HUES48 (cell line): ENCODE measurements around the gene BMF.

Experiments
- H3K27ac ChIP-seq: one replicate; pipeline ENCODE4 v1.7.0; 2013; ENCODE audit warnings: low read depth, low read length, inconsistent platforms
- H3K27me3 ChIP-seq: 2 replicates; pipeline ENCODE4 v1.6.1; 2013; ENCODE audit warnings: mild to moderate bottlenecking, low read length; ENCODE audit not compliant: control insufficient read depth, insufficient read depth
- H3K36me3 ChIP-seq: 2 replicates; pipeline ENCODE4 v1.6.1; 2013; ENCODE audit warnings: low read length; ENCODE audit not compliant: control insufficient read depth, insufficient read depth
- H3K4me1 ChIP-seq: 2 replicates; pipeline ENCODE4 v1.6.1; 2013; ENCODE audit warnings: mild to moderate bottlenecking, low read length; ENCODE audit not compliant: control insufficient read depth, insufficient read depth
- H3K4me3 ChIP-seq: 2 replicates; pipeline ENCODE4 v1.5.1; 2013; ENCODE audit warnings: mild to moderate bottlenecking, low read depth, low read length
- H3K9ac ChIP-seq: 2 replicates; pipeline ENCODE4 v1.6.1; 2013; ENCODE audit warnings: mild to moderate bottlenecking, low read depth, low read length, moderate library complexity
- H3K9me3 ChIP-seq: 2 replicates; pipeline ENCODE4 v1.6.1; 2013; ENCODE audit warnings: low read length; ENCODE audit not compliant: control insufficient read depth, insufficient read depth

BMF gene

GRCh38 chr15:40042791-40043320, 65.8 kb downstream of the BMF start:
- H3K4me3 ChIP-seq, result no peak overlapping the region
- peaks cover 27% of the 10 kb centered on the region for H3K4me1 ChIP-seq
- H3K27ac ChIP-seq, result no peak overlapping the region
- H3K36me3 ChIP-seq, result 0 out of 2 replicates have a peak, but pooled peaks cover 1% of the 10 kb centered on the region
- H3K9ac ChIP-seq, result no peak overlapping the region
- H3K27me3 ChIP-seq, result no peaks in the 10 kb centered on the region
- no peaks in the 10 kb centered on the region for H3K9me3 ChIP-seq

- no peak overlapping the region for H3K27ac ChIP-seq
- no peak overlapping the region for H3K4me3 ChIP-seq
- peaks cover 22% of the 10 kb centered on the region for H3K36me3 ChIP-seq
- no peak overlapping the region for H3K9ac ChIP-seq
- H3K4me1 ChIP-seq, result peaks cover 20% of the 10 kb centered on the region
- no peaks in the 10 kb centered on the region for H3K27me3 ChIP-seq
- no peaks in the 10 kb centered on the region for H3K9me3 ChIP-seq
Measured at GRCh38 chr15:40040770-40041169, 67.9 kb downstream of the BMF start.

- no peak overlapping the region for H3K4me3 ChIP-seq
- H3K9me3 ChIP-seq, result no peaks in the 10 kb centered on the region
- H3K36me3 ChIP-seq, result peaks cover 27% of the 10 kb centered on the region
- peaks cover 15% of the 10 kb centered on the region for H3K4me1 ChIP-seq
- no peak overlapping the region for H3K9ac ChIP-seq
- no peaks in the 10 kb centered on the region for H3K27me3 ChIP-seq
- no peak overlapping the region for H3K27ac ChIP-seq
Measured at GRCh38 chr15:40040293-40040635, 68.4 kb downstream of the BMF start.

DNA sequence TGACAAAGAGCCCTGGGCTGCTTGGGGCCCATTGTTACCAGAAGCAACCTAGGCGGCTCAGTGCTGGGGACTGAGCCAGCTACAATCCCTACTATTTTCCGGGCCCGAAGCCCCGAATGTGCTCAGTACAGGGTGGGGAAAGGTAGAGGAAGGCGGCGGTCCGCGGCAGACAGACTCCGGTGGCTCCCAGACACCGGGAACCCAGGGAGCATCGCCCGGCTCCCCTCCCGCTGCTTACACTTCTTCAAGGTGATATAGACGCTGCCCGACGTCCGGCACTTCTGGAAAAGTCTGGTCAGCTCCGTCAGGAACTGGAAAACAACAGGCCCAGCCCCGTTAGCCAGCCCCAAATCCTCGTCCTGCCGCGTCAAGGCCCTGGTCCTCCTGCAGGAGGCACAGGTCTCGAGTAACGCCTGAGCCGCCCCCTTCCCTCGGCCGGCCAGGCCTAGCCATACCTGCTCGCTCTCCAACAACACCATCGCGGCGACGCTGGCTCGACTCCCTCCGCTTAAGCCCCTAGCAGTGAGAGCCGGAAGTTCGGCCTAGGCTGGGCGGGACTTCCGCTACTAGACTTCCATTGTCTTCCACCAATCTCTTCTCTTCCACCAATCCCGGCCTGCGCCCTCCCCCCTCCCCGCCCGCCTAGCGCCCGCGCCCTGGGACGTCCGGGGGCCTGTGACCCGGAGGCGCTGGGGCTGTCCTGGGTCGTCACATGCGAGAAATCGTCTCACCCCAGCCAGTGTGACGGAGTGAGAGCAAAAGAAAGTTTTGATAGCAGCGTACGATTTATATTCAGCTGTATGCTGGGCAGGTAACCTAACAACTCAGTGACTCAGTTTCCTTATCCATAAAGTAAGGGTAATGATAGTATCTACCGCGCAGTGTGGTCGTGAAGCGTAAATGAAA, 69.8 kb downstream of the BMF start, which contains the start of gene SRP14:
SRP14 (minus strand) TSS at position 544 of the 906 bp plus-strand sequence; CDS start at position 479, 65 bp downstream.
- H3K27ac ChIP-seq, result peak within 1 kb of the TSS; percentile 94
- peak within 1 kb of the TSS; percentile 99 for H3K4me3 ChIP-seq
- no peaks in the 10 kb centered on the region for H3K9me3 ChIP-seq
- H3K36me3 ChIP-seq, result peaks cover 41% of the 10 kb centered on the region
- H3K9ac ChIP-seq, result peak within 1 kb of the TSS; percentile 92
- H3K4me1 ChIP-seq, result peaks cover 8% of the 10 kb centered on the region
- no peaks in the 10 kb centered on the region for H3K27me3 ChIP-seq

DNA sequence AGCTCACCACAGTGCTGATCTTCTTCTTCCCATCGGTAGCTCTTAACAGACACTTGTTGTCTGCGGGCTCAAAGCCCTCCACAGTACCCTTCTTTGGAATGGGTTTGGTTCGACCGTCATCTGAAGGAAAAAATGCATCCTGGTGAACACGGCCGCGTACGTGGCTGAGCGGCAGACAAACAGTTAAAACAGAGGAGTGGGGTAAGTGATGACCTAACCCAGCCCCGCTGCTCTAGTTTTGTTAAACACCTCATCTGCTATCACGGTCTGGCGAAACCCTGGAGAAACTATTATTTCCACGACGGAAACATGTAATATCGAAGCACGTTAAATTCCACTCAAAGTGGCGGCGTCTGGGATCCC, 70.4 kb downstream of the BMF start:
- peak overlapping the region; percentile 94 for H3K27ac ChIP-seq
- H3K36me3 ChIP-seq, result peaks cover 46% of the 10 kb centered on the region

More for the DNA sequence above, 70.4 kb downstream of the BMF start:
- no peaks in the 10 kb centered on the region for H3K9me3 ChIP-seq
- H3K4me1 ChIP-seq, result peaks cover 8% of the 10 kb centered on the region
- H3K4me3 ChIP-seq, result peak overlapping the region; percentile 99
- no peaks in the 10 kb centered on the region for H3K27me3 ChIP-seq
- peak overlapping the region; percentile 92 for H3K9ac ChIP-seq
